Endothelial cell (in vitro differentiated cells): ENCODE data around the gene RPL31. TPM values are rescaled to one million over a fixed set of nuclear protein-coding genes. Genes with fewer than 3 reads are reported as not detected.

Experiments
- DNase-seq: peaks from one replicate; pipeline ENCODE4 v3.0.0; 2021; ENCODE audit warnings: low spot score
- H3K27ac Mint-ChIP-seq: one replicate; pipeline ENCODE4 v1.8.0; 2021; ENCODE audit warnings: mixed read lengths, inconsistent platforms; ENCODE audit not compliant: unreplicated experiment
- H3K27me3 Mint-ChIP-seq: one replicate; pipeline ENCODE4 v1.8.0; 2021; ENCODE audit warnings: mild to moderate bottlenecking, moderate library complexity, mixed read lengths, inconsistent platforms; ENCODE audit not compliant: unreplicated experiment
- H3K36me3 Mint-ChIP-seq: one replicate; pipeline ENCODE4 v1.8.0; 2021; ENCODE audit warnings: mild to moderate bottlenecking, low read depth, mixed read lengths, inconsistent platforms; ENCODE audit not compliant: unreplicated experiment
- H3K4me1 Mint-ChIP-seq: one replicate; pipeline ENCODE4 v1.8.0; 2021; ENCODE audit warnings: mild to moderate bottlenecking, mixed read lengths, inconsistent platforms; ENCODE audit not compliant: unreplicated experiment
- H3K4me3 Mint-ChIP-seq: one replicate; pipeline ENCODE4 v1.8.0; 2021; ENCODE audit warnings: mild to moderate bottlenecking, mixed read lengths, inconsistent platforms; ENCODE audit not compliant: unreplicated experiment
- H3K9me3 Mint-ChIP-seq: one replicate; pipeline ENCODE4 v1.8.0; 2021; ENCODE audit warnings: mixed read lengths, inconsistent platforms; ENCODE audit not compliant: unreplicated experiment
- total RNA-seq: library from RNA; stranded (reverse); fragmentation: NEBNext Ultra II Directional; extraction: Animal tissue kit (Norgen Biotek cat#: 25700); gene quantifications from one replicate; pipeline ENCODE4 v1.2.1, GENCODE V29; 2021; ENCODE audit not compliant: unreplicated experiment
- TF ChIP-seq, protein P1 (sequence below): fragments of 200-600 bp; sonication (generic); IDR thresholded peaks from one replicate; pipeline ENCODE4 v1.5.0; 2021; ENCODE audit warnings: antibody characterized with exemption; ENCODE audit not compliant: unreplicated experiment

RPL31 gene
- total RNA-seq, 1 donor from 2014 or later: 1,589 TPM

DNA sequence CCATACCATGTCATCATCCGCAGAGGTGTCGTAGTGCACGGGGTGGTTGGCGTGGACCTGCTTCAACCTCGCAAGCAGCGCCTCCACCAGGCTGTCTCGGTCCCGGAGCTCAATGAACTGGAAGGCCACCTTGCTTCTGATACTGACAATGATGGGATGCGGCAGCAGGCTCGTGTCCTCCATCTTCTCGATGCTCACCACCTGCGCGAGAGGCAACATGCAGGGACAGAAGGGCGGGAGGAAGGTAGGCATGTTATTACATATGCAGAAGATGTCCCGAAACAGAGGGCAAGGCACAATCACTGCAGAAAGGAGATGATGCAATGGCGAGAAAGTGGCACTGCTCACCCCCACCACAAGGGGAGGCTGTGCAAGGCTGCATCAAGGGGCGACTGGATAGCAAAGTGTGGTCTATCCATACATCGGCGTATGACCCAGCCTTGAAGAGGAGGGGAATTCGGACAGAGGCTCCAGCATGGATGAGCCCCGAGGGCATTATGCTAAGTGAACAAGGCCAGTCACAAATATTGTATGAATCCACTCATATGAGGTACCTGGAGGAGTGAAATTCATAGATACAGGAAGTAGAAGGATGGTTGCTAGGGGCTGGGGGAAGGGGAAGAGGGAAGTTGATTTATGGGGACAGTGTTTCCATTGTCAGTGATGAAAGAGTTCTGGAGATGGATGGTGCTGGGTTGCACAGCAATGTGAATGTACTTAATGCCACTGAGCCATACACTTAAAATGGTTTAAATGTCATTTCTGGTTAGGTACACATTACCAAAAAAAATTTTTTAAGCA lies 36.6 kb downstream of the RPL31 start:
- Mint-ChIP-seq H3K9me3 (no peaks in the 10 kb centered on the region), H3K4me3 (no peak overlapping the region), H3K4me1 (peaks cover 6% of the 10 kb centered on the region), H3K27me3 (peaks cover 4% of the 10 kb centered on the region), H3K36me3 (peaks cover 13% of the 10 kb centered on the region), H3K27ac (no peak overlapping the region)
- TF ChIP-seq, protein P1, sequence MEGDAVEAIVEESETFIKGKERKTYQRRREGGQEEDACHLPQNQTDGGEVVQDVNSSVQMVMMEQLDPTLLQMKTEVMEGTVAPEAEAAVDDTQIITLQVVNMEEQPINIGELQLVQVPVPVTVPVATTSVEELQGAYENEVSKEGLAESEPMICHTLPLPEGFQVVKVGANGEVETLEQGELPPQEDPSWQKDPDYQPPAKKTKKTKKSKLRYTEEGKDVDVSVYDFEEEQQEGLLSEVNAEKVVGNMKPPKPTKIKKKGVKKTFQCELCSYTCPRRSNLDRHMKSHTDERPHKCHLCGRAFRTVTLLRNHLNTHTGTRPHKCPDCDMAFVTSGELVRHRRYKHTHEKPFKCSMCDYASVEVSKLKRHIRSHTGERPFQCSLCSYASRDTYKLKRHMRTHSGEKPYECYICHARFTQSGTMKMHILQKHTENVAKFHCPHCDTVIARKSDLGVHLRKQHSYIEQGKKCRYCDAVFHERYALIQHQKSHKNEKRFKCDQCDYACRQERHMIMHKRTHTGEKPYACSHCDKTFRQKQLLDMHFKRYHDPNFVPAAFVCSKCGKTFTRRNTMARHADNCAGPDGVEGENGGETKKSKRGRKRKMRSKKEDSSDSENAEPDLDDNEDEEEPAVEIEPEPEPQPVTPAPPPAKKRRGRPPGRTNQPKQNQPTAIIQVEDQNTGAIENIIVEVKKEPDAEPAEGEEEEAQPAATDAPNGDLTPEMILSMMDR: peak; percentile 66
- DNase-seq: peak; percentile 33

DNA sequence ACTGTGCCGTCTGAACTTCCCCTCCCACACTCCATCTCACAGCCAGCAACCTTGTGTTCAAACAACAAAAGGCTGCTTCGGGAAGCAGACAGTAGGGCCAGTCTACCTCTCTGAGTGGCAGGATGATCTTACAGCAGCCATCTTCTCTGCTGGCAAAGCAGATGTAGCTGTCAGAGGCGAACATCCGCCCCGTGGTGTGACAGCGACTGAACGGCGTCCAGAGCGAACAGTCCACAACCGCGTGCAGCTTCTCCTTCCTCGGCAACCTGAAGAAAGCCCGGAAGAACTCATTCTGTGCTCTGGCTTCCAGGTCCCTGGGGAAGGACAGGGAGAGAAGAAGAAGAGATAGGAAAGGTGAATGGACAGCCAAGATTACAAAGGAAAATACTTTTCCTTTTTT lies 38.0 kb downstream of the RPL31 start:
- Mint-ChIP-seq H3K36me3 (peaks cover 13% of the 10 kb centered on the region), H3K4me3 (no peak overlapping the region), H3K27me3 (peaks cover 6% of the 10 kb centered on the region), H3K9me3 (no peaks in the 10 kb centered on the region), H3K27ac (no peak overlapping the region), H3K4me1 (peaks cover 6% of the 10 kb centered on the region)
- TF ChIP-seq, protein P1: no peak
- no peak for DNase-seq

DNA sequence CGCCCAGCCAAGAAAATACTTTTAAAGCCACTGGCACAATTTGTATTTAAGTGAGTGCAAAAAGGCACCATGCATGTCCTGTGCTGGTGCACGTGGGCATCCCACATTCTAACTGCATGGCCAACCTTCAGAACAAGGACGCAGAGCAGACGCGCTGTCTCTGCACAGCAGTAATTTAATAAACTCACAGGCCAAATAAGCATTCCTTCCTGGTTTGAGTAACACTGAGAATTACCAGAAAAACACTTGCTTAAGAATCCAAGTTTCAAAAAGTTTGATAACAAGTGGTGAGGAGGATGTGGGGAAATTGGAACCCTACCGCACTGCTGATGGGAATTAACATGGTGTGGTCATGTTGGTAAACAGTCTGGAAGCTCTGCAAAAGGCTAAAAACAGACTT lies 38.7 kb downstream of the RPL31 start:
- Mint-ChIP-seq H3K4me1 (peaks cover 6% of the 10 kb centered on the region), H3K27me3 (peaks cover 6% of the 10 kb centered on the region), H3K4me3 (no peak overlapping the region), H3K27ac (no peak overlapping the region), H3K36me3 (peaks cover 13% of the 10 kb centered on the region), H3K9me3 (no peaks in the 10 kb centered on the region)
- TF ChIP-seq, protein P1: no peak
- DNase-seq: no peak

DNA sequence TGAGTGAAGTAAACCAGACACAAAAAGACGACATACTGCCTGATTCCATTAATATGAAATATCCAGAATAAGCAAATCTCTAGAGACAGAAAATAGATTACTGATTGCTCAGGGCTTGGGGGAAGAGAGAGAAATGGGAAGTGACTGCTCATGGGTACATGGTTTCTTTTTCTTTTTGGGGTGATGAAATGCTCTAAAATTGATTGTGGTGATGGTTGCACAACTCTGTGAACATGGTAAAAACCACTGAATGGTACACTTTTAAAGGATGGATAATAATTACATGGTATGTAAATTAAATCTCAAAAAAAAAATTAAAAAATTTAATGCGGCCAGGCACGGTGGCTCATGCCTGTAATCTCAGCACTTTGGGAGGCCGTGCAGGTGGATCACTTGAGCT lies 39.3 kb downstream of the RPL31 start:
- no peak overlapping the region for H3K27ac Mint-ChIP-seq

DNA sequence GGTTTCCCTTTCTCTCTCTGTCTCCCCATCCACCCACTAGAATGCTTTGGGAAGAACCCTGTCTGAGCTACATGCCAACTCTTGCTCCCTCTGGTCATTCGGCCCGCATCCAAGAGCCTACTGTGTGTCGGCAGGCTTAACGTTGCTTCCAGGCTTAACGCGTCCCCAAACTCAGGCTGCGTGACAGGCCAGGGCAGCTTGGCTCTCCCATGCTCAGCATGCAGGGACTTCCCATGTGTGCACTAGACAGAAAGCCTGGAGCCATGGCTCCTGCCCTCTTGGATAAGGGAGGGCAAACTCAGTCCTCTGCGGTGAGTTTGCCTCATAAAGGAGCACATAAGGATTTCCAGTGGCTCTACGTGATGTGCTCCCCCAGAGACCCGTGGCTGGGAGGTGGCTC lies 43.2 kb downstream of the RPL31 start:
- TF ChIP-seq, protein P1: no peak
- H3K4me1 Mint-ChIP-seq: no peaks in the 10 kb centered on the region
- H3K27ac Mint-ChIP-seq: no peak overlapping the region
- H3K27me3 Mint-ChIP-seq: peaks cover 2% of the 10 kb centered on the region
- DNase-seq: no peak
- H3K9me3 Mint-ChIP-seq: no peaks in the 10 kb centered on the region
- H3K36me3 Mint-ChIP-seq: peaks cover 12% of the 10 kb centered on the region
- H3K4me3 Mint-ChIP-seq: no peak overlapping the region

More for the DNA sequence above, 39.3 kb downstream of the RPL31 start:
- no peak overlapping the region for H3K4me3 Mint-ChIP-seq
- TF ChIP-seq, protein P1: no peak
- peaks cover 13% of the 10 kb centered on the region for H3K36me3 Mint-ChIP-seq
- peaks cover 6% of the 10 kb centered on the region for H3K27me3 Mint-ChIP-seq
- H3K9me3 Mint-ChIP-seq: no peaks in the 10 kb centered on the region
- peaks cover 6% of the 10 kb centered on the region for H3K4me1 Mint-ChIP-seq
- DNase-seq: no peak
